Endodermal cell (in vitro differentiated cells): ENCODE measurements around the gene FYN. TPM values are rescaled to one million over a fixed set of nuclear protein-coding genes. Genes with fewer than 3 reads are reported as not detected.

Experiments
- DNase-seq: peaks from one replicate; pipeline ENCODE4 v3.0.0-alpha.2; 2017
- H3K27ac ChIP-seq: 2 replicates; pipeline ENCODE4 v1.5.1; 2013; ENCODE audit warnings: mild to moderate bottlenecking, low read depth, low read length, moderate library complexity
- H3K27me3 ChIP-seq: 2 replicates; pipeline ENCODE4 v1.6.1; 2013; ENCODE audit warnings: mild to moderate bottlenecking, low read length, moderate library complexity; ENCODE audit not compliant: insufficient read depth, control insufficient read depth, poor library complexity, severe bottlenecking
- H3K36me3 ChIP-seq: 2 replicates; pipeline ENCODE4 v1.7.0; 2013; ENCODE audit warnings: mild to moderate bottlenecking, low read length, moderate library complexity; ENCODE audit not compliant: control insufficient read depth, insufficient read depth
- H3K4me1 ChIP-seq: one replicate; pipeline ENCODE4 v1.7.0; 2013; ENCODE audit warnings: low read length; ENCODE audit not compliant: control insufficient read depth, insufficient read depth
- H3K4me3 ChIP-seq: 2 replicates; pipeline ENCODE4 v1.5.1; 2013; ENCODE audit warnings: mild to moderate bottlenecking, low read length, moderate library complexity
- H3K9ac ChIP-seq: 2 replicates; pipeline ENCODE4 v1.6.1; 2013; ENCODE audit warnings: mild to moderate bottlenecking, low read length, moderate library complexity; ENCODE audit not compliant: poor library complexity, severe bottlenecking; ENCODE audit errors: extremely low read depth
- H3K9me3 ChIP-seq: 2 replicates; pipeline ENCODE4 v1.6.1; 2013; ENCODE audit warnings: mild to moderate bottlenecking, low read length, moderate library complexity; ENCODE audit not compliant: control insufficient read depth
- H3K27ac Mint-ChIP-seq: 2 replicates; pipeline ENCODE4 v1.8.0; 2020; ENCODE audit warnings: mixed read lengths
- H3K27me3 Mint-ChIP-seq: 2 replicates; pipeline ENCODE4 v1.8.0; 2021; ENCODE audit warnings: mild to moderate bottlenecking, mixed read lengths; ENCODE audit not compliant: insufficient read depth
- H3K36me3 Mint-ChIP-seq: 2 replicates; pipeline ENCODE4 v1.8.0; 2020; ENCODE audit warnings: low read depth, mixed read lengths
- H3K4me1 Mint-ChIP-seq: 2 replicates; pipeline ENCODE4 v1.8.0; 2020; ENCODE audit warnings: mixed read lengths
- H3K4me3 Mint-ChIP-seq: 2 replicates; pipeline ENCODE4 v1.8.0; 2020; ENCODE audit warnings: mild to moderate bottlenecking, moderate library complexity, mixed read lengths
- H3K9me3 Mint-ChIP-seq: 2 replicates; pipeline ENCODE4 v1.8.0; 2020; ENCODE audit warnings: mild to moderate bottlenecking, mixed read lengths
- WGBS, 2 experiments: methylation state at CpG; one replicate each; pipeline versions ENCODE4 v1.1.5 to v1.1.7; 2013; ENCODE audit warnings: missing lambda C conversion rate in 2 of 2, mixed read lengths in 1 of 2; ENCODE audit not compliant: insufficient coverage in 1 of 2, insufficient read length in 1 of 2; 5-methylcytosine and 5-hydroxymethylcytosine counted together
- total RNA-seq, 2 donors: library from RNA; stranded (reverse); fragmentation: NEBNext Ultra II Directional in 1 of 2; extraction: Animal tissue kit (Norgen Biotek cat#: 25700) in 1 of 2; gene quantifications; 2 replicates in 1 of 2; 3 replicates in 1 of 2; pipeline ENCODE4 v1.2.1, GENCODE V29; 2021
- TF ChIP-seq, protein P1 (sequence below): fragments of 200-600 bp; sonication (generic); conservative IDR thresholded peaks from 2 replicates; pipeline ENCODE4 v1.5.0; 2021; ENCODE audit warnings: antibody characterized with exemption, mild to moderate bottlenecking

FYN gene
- total RNA-seq, 2 donors from 2014 or later = 70.0 to 96.4 TPM

DNA sequence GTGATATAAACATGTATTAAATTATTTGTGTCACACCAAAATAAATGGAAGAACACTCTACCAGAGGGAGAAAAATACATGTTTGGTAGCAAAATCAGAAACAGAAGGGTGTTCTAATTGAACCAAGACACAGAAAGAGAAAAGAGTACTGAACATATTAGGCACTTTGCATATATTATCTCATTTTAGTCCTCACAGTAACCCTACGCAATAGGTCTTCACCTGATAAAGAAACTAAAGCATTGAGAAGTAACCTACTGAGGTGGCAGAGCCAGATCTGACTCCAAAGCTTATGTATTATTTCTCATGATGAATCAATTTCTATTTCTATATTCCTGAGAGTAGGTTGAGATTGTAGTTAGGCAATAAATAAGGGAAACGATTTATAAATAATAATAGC is 77.7 kb downstream of the FYN start:
- Mint-ChIP-seq H3K27ac (no peak overlapping the region), H3K36me3 (no peaks in the 10 kb centered on the region), H3K9me3 (no peaks in the 10 kb centered on the region), H3K27me3 (no peaks in the 10 kb centered on the region), H3K4me1 (peaks cover 10% of the 10 kb centered on the region), H3K4me3 (no peak overlapping the region)
- no peaks in the 10 kb centered on the region for H3K36me3 ChIP-seq
- no peak for DNase-seq
- no peaks in the 10 kb centered on the region for H3K4me1 ChIP-seq
- no peak overlapping the region for H3K27ac ChIP-seq
- H3K9me3 ChIP-seq = no peaks in the 10 kb centered on the region
- H3K9ac ChIP-seq = no peak overlapping the region
- no peaks in the 10 kb centered on the region for H3K27me3 ChIP-seq
- 95 to 100% methylated on average over 1 of the region's 2 CpGs for WGBS, 2 experiments
- TF ChIP-seq, protein P1, sequence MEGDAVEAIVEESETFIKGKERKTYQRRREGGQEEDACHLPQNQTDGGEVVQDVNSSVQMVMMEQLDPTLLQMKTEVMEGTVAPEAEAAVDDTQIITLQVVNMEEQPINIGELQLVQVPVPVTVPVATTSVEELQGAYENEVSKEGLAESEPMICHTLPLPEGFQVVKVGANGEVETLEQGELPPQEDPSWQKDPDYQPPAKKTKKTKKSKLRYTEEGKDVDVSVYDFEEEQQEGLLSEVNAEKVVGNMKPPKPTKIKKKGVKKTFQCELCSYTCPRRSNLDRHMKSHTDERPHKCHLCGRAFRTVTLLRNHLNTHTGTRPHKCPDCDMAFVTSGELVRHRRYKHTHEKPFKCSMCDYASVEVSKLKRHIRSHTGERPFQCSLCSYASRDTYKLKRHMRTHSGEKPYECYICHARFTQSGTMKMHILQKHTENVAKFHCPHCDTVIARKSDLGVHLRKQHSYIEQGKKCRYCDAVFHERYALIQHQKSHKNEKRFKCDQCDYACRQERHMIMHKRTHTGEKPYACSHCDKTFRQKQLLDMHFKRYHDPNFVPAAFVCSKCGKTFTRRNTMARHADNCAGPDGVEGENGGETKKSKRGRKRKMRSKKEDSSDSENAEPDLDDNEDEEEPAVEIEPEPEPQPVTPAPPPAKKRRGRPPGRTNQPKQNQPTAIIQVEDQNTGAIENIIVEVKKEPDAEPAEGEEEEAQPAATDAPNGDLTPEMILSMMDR = no peak
- no peak overlapping the region for H3K4me3 ChIP-seq

DNA sequence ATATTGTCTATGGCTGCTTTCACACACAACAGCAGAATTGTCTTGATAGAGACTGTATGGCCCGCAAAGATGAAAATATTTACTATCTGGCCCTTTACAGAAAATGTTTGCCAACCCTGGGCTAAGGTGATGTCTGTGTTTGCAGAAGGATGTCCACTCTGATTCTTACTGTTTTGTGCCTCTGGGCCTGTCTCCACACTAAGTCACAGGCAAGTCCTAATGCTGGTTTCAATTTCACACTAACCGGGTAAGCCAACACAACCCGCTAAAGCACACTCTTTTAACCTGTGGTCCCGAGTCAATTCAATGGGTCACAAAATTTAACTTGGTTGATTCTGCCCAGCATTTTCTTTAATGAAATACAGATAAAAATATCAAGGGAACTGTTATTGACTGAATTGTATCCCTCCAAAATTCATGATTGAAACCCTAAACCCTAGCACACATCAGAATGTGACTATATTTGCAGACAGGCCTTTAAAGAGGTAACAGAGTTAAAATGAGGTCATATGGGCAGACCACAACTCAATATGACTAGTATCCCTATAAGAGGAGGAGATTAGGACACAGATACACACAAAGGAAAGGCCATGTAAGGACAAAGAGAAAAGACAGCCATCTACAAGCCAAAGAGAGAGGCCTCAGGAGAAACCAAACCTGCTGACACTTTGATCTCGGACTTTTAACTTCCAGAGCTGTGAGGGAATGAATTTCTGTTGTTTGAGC is 78.4 kb downstream of the FYN start:
- no peak overlapping the region for H3K9ac ChIP-seq
- no peak for DNase-seq
- no peaks in the 10 kb centered on the region for H3K36me3 Mint-ChIP-seq
- no peaks in the 10 kb centered on the region for H3K36me3 ChIP-seq
- H3K9me3 Mint-ChIP-seq = no peaks in the 10 kb centered on the region
- no peak overlapping the region for H3K4me3 ChIP-seq
- H3K9me3 ChIP-seq = no peaks in the 10 kb centered on the region
- no peaks in the 10 kb centered on the region for H3K27me3 Mint-ChIP-seq
- H3K4me1 ChIP-seq = no peaks in the 10 kb centered on the region
- no peak overlapping the region for H3K4me3 Mint-ChIP-seq
- H3K27ac Mint-ChIP-seq = no peak overlapping the region
- TF ChIP-seq, protein P1 = no peak
- 93 to 97% methylated on average over 5 of the region's 5 CpGs for WGBS, 2 experiments
- peaks cover 7% of the 10 kb centered on the region for H3K4me1 Mint-ChIP-seq
- no peaks in the 10 kb centered on the region for H3K27me3 ChIP-seq
- no peak overlapping the region for H3K27ac ChIP-seq

DNA sequence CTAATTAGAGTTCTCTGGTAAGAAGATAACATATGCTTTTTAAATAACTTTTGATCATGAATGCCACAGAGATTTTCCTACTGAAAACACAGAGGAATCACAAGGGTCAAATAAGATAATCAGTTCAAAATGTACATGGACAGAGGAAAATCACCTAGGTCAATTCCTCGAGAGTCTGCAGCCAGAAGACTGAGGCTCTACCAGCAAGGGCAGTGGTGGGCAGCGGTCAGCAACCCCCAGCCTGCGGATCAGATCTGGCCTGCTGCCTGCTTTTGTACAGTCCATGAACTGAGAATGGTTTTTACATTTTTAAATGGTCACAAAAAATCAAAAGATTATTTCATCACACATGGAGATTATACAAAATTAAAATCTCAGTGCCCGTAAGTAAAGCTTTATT is 79.0 kb downstream of the FYN start:
- WGBS, 2 experiments = 75 to 84% methylated on average over 4 of the region's 4 CpGs
- H3K4me1 Mint-ChIP-seq = peaks cover 7% of the 10 kb centered on the region
- no peak overlapping the region for H3K9ac ChIP-seq
- H3K27ac Mint-ChIP-seq = no peak overlapping the region
- H3K4me3 ChIP-seq = no peak overlapping the region
- no peaks in the 10 kb centered on the region for H3K27me3 ChIP-seq
- no peaks in the 10 kb centered on the region for H3K36me3 Mint-ChIP-seq
- H3K36me3 ChIP-seq = no peaks in the 10 kb centered on the region
- DNase-seq = no peak
- TF ChIP-seq, protein P1 = no peak
- H3K27me3 Mint-ChIP-seq = no peaks in the 10 kb centered on the region
- no peaks in the 10 kb centered on the region for H3K9me3 ChIP-seq
- no peak overlapping the region for H3K4me3 Mint-ChIP-seq
- no peaks in the 10 kb centered on the region for H3K4me1 ChIP-seq
- H3K27ac ChIP-seq = no peak overlapping the region
- no peaks in the 10 kb centered on the region for H3K9me3 Mint-ChIP-seq
